22Rv1 (cell line): Measurements from ENCODE around the gene MGAT4C.

Source experiments
- ZFX ChIP-seq: fragments of 450-650 bp; IDR thresholded peaks from 2 replicates; pipeline ENCODE4 v1.6.1; 2017; ENCODE audit warnings: antibody characterized with exemption, borderline replicate concordance
- TF ChIP-seq, protein P1 (sequence below): fragments of 450-650 bp; IDR thresholded peaks from 2 replicates; pipeline ENCODE4 v1.5.1; 2017; ENCODE audit warnings: mild to moderate bottlenecking

DNA sequence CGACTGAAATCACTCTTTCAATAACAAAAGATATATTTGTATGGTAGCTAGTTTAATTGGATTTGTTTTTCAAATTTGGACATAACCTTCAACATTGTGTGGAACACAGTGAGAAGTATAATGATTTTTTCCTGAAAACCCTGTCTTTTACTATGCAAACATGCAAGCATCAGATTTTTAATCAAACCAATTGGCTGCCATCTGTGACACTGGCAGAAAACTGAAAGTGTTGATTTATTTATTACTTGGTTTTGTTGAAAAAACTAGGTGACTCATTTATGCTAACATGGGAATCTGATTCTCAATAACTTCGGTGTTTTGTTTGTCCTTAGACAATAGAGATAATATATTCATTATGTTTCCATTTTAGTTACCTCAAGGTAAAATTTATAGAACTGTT lies 300.1 kb downstream of the MGAT4C start:
- TF ChIP-seq, protein P1, sequence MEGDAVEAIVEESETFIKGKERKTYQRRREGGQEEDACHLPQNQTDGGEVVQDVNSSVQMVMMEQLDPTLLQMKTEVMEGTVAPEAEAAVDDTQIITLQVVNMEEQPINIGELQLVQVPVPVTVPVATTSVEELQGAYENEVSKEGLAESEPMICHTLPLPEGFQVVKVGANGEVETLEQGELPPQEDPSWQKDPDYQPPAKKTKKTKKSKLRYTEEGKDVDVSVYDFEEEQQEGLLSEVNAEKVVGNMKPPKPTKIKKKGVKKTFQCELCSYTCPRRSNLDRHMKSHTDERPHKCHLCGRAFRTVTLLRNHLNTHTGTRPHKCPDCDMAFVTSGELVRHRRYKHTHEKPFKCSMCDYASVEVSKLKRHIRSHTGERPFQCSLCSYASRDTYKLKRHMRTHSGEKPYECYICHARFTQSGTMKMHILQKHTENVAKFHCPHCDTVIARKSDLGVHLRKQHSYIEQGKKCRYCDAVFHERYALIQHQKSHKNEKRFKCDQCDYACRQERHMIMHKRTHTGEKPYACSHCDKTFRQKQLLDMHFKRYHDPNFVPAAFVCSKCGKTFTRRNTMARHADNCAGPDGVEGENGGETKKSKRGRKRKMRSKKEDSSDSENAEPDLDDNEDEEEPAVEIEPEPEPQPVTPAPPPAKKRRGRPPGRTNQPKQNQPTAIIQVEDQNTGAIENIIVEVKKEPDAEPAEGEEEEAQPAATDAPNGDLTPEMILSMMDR, result no peak
- TF ChIP-seq ZFX, result no peak
